ENCODE measurements around the gene TRIM59.

Gene TRIM59

GRCh38 chr3:160464971-160465370 lies 15.4 kb upstream of the TRIM59 start:
- H3K4me3 ChIP-seq (replicated peaks; ENCODE audit: insufficient read depth, low read length), result no peak overlapping the region
- no peak for TF ChIP-seq GABPA (IDR thresholded peaks at IDR 0.05; ENCODE audit: low read depth)
- TF ChIP-seq SPI1 (IDR thresholded peaks at IDR 0.05; ENCODE audit: borderline replicate concordance, low read depth), result no peak
- no peak for TF ChIP-seq POLR2AphosphoS5 (IDR thresholded peaks at IDR 0.05; ENCODE audit: low read depth)
- no peak for TF ChIP-seq CTCF (IDR thresholded peaks at IDR 0.05; ENCODE audit: insufficient read depth, low read length)
- no peak for TF ChIP-seq REST (IDR thresholded peaks at IDR 0.05; ENCODE audit: insufficient replicate concordance, low read depth)
- H3K27me3 ChIP-seq (ENCODE audit: insufficient read depth, poor library complexity, severe bottlenecking), result no peaks in the 10 kb centered on the region
- DNase-seq (ENCODE audit: low read depth in 1 of 2, low spot score in 1 of 2), result no peak
- H3K27ac ChIP-seq (replicated peaks), result no peak overlapping the region

- Histone ChIP-seq H3K4me3 (replicated peaks; ENCODE audit: insufficient read depth, low read length) (no peak overlapping the region), H3K27ac (replicated peaks) (no peak overlapping the region), H3K27me3 (ENCODE audit: insufficient read depth, poor library complexity, severe bottlenecking) (no peaks in the 10 kb centered on the region)
- no peak for TF ChIP-seq GABPA (IDR thresholded peaks at IDR 0.05; ENCODE audit: low read depth)
- no peak for TF ChIP-seq POLR2AphosphoS5 (IDR thresholded peaks at IDR 0.05; ENCODE audit: low read depth)
- no peak for DNase-seq (ENCODE audit: low read depth in 1 of 2, low spot score in 1 of 2)
These were observed 14.7 kb upstream of the TRIM59 start for GRCh38 chr3:160464321-160464720.

GRCh38 chr3:160460033-160460432 lies 10.4 kb upstream of the TRIM59 start:
- Histone ChIP-seq H3K4me3 (replicated peaks; ENCODE audit: insufficient read depth, low read length) (no peak overlapping the region), H3K27me3 (ENCODE audit: insufficient read depth, poor library complexity, severe bottlenecking) (no peaks in the 10 kb centered on the region), H3K27ac (replicated peaks) (no peak overlapping the region)
- DNase-seq (ENCODE audit: low read depth in 1 of 2, low spot score in 1 of 2), result no peak
- no peak for TF ChIP-seq CTCF (IDR thresholded peaks at IDR 0.05; ENCODE audit: insufficient read depth, low read length)
- TF ChIP-seq SPI1 (IDR thresholded peaks at IDR 0.05; ENCODE audit: borderline replicate concordance, low read depth), result no peak
- no peak for TF ChIP-seq GABPA (IDR thresholded peaks at IDR 0.05; ENCODE audit: low read depth)
- TF ChIP-seq REST (IDR thresholded peaks at IDR 0.05; ENCODE audit: insufficient replicate concordance, low read depth), result no peak
- TF ChIP-seq POLR2AphosphoS5 (IDR thresholded peaks at IDR 0.05; ENCODE audit: low read depth), result no peak

- no peak overlapping the region for H3K4me3 ChIP-seq (replicated peaks; ENCODE audit: insufficient read depth, low read length)
- H3K27me3 ChIP-seq (ENCODE audit: insufficient read depth, poor library complexity, severe bottlenecking), result no peaks in the 10 kb centered on the region
- no peak for DNase-seq (ENCODE audit: low read depth in 1 of 2, low spot score in 1 of 2)
- TF ChIP-seq CTCF (IDR thresholded peaks at IDR 0.05; ENCODE audit: insufficient read depth, low read length) (no peak), GABPA (IDR thresholded peaks at IDR 0.05; ENCODE audit: low read depth) (no peak), SPI1 (IDR thresholded peaks at IDR 0.05; ENCODE audit: borderline replicate concordance, low read depth) (no peak)
- H3K27ac ChIP-seq (replicated peaks), result no peak overlapping the region
These were observed 9.9 kb upstream of the TRIM59 start for GRCh38 chr3:160459450-160459970.
